ENCODE measurements around the gene NTRK3. TPM values are rescaled to one million over a fixed set of nuclear protein-coding genes. Genes with fewer than 3 reads are reported as not detected.

The NTRK3 gene
- total and polyA plus RNA-seq, 3 donors from 2014 or later = 10.7 to 40.6 (median 24.6) TPM

DNA sequence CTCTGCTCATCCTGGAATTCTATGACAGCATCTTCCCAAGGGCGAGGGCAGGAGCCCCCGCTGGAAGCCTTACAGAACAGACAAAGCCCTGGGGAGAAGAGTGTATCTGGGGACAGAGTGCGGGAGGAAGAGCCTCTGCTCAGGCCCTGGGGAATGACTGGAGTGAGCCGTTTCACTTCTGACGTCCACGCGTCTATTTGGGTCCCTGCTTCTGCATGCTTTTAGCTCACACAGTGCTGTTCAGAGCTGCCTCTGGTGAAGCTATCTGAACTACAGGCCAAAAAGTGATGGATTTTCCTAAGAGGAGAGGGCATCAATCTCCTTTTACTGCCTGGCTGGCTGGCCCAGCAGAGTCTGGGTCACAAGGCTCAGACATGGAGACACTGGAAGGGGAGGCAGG, 311.8 kb downstream of the NTRK3 start:
- DNase-seq = no peak
- H3K27me3 ChIP-seq = no peaks in the 10 kb centered on the region
- H3K4me1 ChIP-seq = peaks cover 7% of the 10 kb centered on the region
- H3K9me3 ChIP-seq = no peaks in the 10 kb centered on the region
- no peaks in the 10 kb centered on the region for H3K36me3 ChIP-seq (ENCODE audit: low read depth, missing control alignments)
- H3K4me3 ChIP-seq = no peak overlapping the region
- intact Hi-C loops (cut with DNase I; ENCODE audit: low total_unique reads) = no loop called here
- WGBS, 2 donors = 57 to 76% methylated on average over 6 to 7 of the region's 7 CpGs
- no peak overlapping the region for H3K27ac ChIP-seq
- no peak for TF ChIP-seq POLR2A (IDR thresholded peaks at IDR 0.05)
- TF ChIP-seq, protein P1, sequence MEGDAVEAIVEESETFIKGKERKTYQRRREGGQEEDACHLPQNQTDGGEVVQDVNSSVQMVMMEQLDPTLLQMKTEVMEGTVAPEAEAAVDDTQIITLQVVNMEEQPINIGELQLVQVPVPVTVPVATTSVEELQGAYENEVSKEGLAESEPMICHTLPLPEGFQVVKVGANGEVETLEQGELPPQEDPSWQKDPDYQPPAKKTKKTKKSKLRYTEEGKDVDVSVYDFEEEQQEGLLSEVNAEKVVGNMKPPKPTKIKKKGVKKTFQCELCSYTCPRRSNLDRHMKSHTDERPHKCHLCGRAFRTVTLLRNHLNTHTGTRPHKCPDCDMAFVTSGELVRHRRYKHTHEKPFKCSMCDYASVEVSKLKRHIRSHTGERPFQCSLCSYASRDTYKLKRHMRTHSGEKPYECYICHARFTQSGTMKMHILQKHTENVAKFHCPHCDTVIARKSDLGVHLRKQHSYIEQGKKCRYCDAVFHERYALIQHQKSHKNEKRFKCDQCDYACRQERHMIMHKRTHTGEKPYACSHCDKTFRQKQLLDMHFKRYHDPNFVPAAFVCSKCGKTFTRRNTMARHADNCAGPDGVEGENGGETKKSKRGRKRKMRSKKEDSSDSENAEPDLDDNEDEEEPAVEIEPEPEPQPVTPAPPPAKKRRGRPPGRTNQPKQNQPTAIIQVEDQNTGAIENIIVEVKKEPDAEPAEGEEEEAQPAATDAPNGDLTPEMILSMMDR (IDR thresholded peaks at IDR 0.05) = no peak

- no peak for TF ChIP-seq POLR2A (IDR thresholded peaks at IDR 0.05)
- TF ChIP-seq, protein P1 (IDR thresholded peaks at IDR 0.05) = no peak
- Histone ChIP-seq H3K4me1 (peaks cover under 1% of the 10 kb centered on the region), H3K27me3 (no peaks in the 10 kb centered on the region), H3K9me3 (no peaks in the 10 kb centered on the region), H3K36me3 (ENCODE audit: low read depth, missing control alignments) (no peaks in the 10 kb centered on the region), H3K4me3 (no peak overlapping the region), H3K27ac (no peak overlapping the region)
- DNase-seq = no peak
- intact Hi-C loops (cut with DNase I; ENCODE audit: low total_unique reads) = no loop called here
- WGBS, 2 donors = 89% methylated on average over 3 of the region's 3 CpGs
Measured at GRCh38 chr15:87944050-87944449, 312.5 kb downstream of the NTRK3 start.

DNA sequence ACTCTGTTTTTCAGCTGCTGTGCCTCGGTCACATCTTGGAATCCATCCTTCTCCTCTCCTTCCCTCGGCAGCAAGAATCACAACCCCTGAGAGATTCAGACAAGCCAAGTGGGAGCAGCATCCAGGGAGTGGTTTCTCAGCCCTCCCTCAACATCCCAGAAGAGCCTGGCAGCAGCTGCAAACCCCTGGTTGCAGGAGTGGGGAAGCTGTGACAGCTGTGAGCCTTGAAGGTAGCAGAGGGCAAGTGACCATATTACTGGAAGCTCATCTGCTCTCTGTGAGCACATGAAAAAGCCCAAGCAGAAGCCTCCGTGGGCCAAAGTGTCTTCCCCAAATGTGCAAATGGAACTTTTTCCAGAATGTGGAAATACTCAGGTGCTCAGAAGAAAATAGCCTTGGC, 312.9 kb downstream of the NTRK3 start:
- no peak overlapping the region for H3K4me3 ChIP-seq
- WGBS, 2 donors = 54 to 67% methylated on average over 3 of the region's 3 CpGs
- intact Hi-C loops (cut with DNase I; ENCODE audit: low total_unique reads) = no loop called here
- no peak overlapping the region for H3K27ac ChIP-seq
- no peaks in the 10 kb centered on the region for H3K4me1 ChIP-seq
- H3K36me3 ChIP-seq (ENCODE audit: low read depth, missing control alignments) = no peaks in the 10 kb centered on the region
- DNase-seq = no peak
- H3K27me3 ChIP-seq = no peaks in the 10 kb centered on the region
- H3K9me3 ChIP-seq = no peaks in the 10 kb centered on the region
- TF ChIP-seq, protein P1 (IDR thresholded peaks at IDR 0.05) = no peak
- TF ChIP-seq POLR2A (IDR thresholded peaks at IDR 0.05) = no peak

DNA sequence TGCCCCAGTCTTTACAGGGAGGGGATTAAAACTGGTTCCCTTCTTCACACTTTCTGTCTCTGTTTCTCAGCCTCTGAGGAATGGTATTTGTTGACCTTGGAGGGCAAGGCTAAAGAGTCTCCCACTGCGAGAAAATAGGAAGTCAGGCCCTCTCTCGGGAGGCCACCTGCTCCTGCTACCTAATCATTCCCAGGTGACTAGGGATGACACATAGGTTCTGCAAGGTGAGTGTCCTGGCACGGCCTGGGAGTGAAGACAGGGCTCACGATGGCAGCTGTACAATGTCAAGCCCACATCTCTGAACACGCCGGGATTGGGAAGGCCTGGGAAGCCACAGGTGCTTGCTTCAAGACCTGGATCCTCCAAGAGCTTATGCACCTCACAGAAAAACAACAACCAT, 314.2 kb downstream of the NTRK3 start:
- Histone ChIP-seq H3K27ac (no peak overlapping the region), H3K27me3 (no peaks in the 10 kb centered on the region), H3K9me3 (no peaks in the 10 kb centered on the region), H3K4me1 (no peaks in the 10 kb centered on the region), H3K36me3 (ENCODE audit: low read depth, missing control alignments) (no peaks in the 10 kb centered on the region), H3K4me3 (no peak overlapping the region)
- 76 to 90% methylated on average over 6 of the region's 6 CpGs for WGBS, 2 donors
- TF ChIP-seq, protein P1 (IDR thresholded peaks at IDR 0.05) = no peak
- TF ChIP-seq POLR2A (IDR thresholded peaks at IDR 0.05) = no peak
- intact Hi-C loops (cut with DNase I; ENCODE audit: low total_unique reads) = no loop called here
- no peak for DNase-seq

DNA sequence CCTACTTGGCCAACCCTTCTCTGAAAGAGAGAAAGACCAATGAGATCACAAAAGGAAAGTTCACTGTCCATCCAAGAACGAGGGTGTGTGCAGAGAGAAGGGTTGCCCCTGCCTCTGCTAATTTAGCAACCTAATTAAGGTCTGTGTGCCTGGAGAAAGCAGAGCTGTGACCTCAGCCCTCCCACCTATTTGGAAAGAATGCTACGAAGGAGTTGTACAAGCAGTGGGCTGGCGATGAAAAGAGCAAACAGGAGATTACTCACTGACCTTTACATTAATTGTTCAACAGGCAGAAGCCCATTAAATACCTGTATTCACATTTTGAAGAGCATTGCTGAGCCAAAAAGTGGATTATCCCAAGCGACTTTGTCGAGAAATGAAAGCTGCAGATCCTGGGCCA, 314.9 kb downstream of the NTRK3 start:
- no peaks in the 10 kb centered on the region for H3K4me1 ChIP-seq
- no peaks in the 10 kb centered on the region for H3K27me3 ChIP-seq
- no peak for DNase-seq
- 75 to 81% methylated on average over 5 of the region's 5 CpGs for WGBS, 2 donors
- H3K4me3 ChIP-seq = no peak overlapping the region
- no peak overlapping the region for H3K27ac ChIP-seq
- no peaks in the 10 kb centered on the region for H3K9me3 ChIP-seq
- intact Hi-C loops (cut with DNase I; ENCODE audit: low total_unique reads) = no loop called here
- no peaks in the 10 kb centered on the region for H3K36me3 ChIP-seq (ENCODE audit: low read depth, missing control alignments)
- TF ChIP-seq POLR2A (IDR thresholded peaks at IDR 0.05) = no peak
- TF ChIP-seq, protein P1 (IDR thresholded peaks at IDR 0.05) = no peak

Measured in testis (tissue), 3 donors.